Measurements from ENCODE around the gene PLPP4. TPM values are rescaled to one million over a fixed set of nuclear protein-coding genes. Genes with fewer than 3 reads are reported as not detected.

Gene PLPP4
- total RNA-seq, 3 donors from 2014 or later, result not detected

- Histone ChIP-seq H3K9me3 (no peaks in the 10 kb centered on the region), H3K4me3 (no peak overlapping the region), H3K27me3 (peaks cover 0 to 10% of the 10 kb centered on the region in 2 donors), H3K4me1 (no peaks in the 10 kb centered on the region), H3K36me3 (no peaks in the 10 kb centered on the region), H3K27ac (no peak overlapping the region)
- DNase-seq (ENCODE audit: low spot score in 2 of 2), result no peak
- intact Hi-C loops (cut with DNase I; ENCODE audit: low total_unique reads), result no loop called here
- TF ChIP-seq POLR2A (IDR thresholded peaks at IDR 0.05) (no peak), POLR2AphosphoS5 (IDR thresholded peaks at IDR 0.05) (no peak), CTCF (IDR thresholded peaks at IDR 0.05) (no peak)
Measured at GRCh38 chr10:120505056-120505455, 48.0 kb downstream of the PLPP4 start.

GRCh38 chr10:120505866-120506265 is 48.8 kb downstream of the PLPP4 start:
- intact Hi-C loops (cut with DNase I; ENCODE audit: low total_unique reads), result no loop called here
- DNase-seq (ENCODE audit: low spot score in 2 of 2), result no peak
- Histone ChIP-seq H3K9me3 (no peaks in the 10 kb centered on the region), H3K27ac (no peak overlapping the region), H3K27me3 (peaks cover 0 to 10% of the 10 kb centered on the region in 2 donors), H3K4me3 (no peak overlapping the region), H3K4me1 (no peaks in the 10 kb centered on the region), H3K36me3 (no peaks in the 10 kb centered on the region)
- TF ChIP-seq POLR2AphosphoS5 (IDR thresholded peaks at IDR 0.05) (no peak), POLR2A (IDR thresholded peaks at IDR 0.05) (no peak), CTCF (IDR thresholded peaks at IDR 0.05) (no peak)

- Histone ChIP-seq H3K27me3 (peaks cover 0 to 10% of the 10 kb centered on the region in 2 donors), H3K4me1 (no peaks in the 10 kb centered on the region), H3K27ac (no peak overlapping the region), H3K9me3 (no peaks in the 10 kb centered on the region), H3K36me3 (no peaks in the 10 kb centered on the region), H3K4me3 (no peak overlapping the region)
- no peak for DNase-seq (ENCODE audit: low spot score in 2 of 2)
- intact Hi-C loops (cut with DNase I; ENCODE audit: low total_unique reads), result no loop called here
- no peak for TF ChIP-seq CTCF (IDR thresholded peaks at IDR 0.05)
- TF ChIP-seq POLR2AphosphoS5 (IDR thresholded peaks at IDR 0.05), result no peak
- TF ChIP-seq POLR2A (IDR thresholded peaks at IDR 0.05), result no peak
Measured at GRCh38 chr10:120506674-120507073, 49.6 kb downstream of the PLPP4 start.

- no peaks in the 10 kb centered on the region for H3K9me3 ChIP-seq
- TF ChIP-seq POLR2A (IDR thresholded peaks at IDR 0.05) (no peak), CTCF (IDR thresholded peaks at IDR 0.05) (no peak), POLR2AphosphoS5 (IDR thresholded peaks at IDR 0.05) (no peak)
- H3K27me3 ChIP-seq, result peaks cover 0 to 10% of the 10 kb centered on the region in 2 donors
- no peaks in the 10 kb centered on the region for H3K4me1 ChIP-seq
- no peak overlapping the region for H3K27ac ChIP-seq
- no peak overlapping the region for H3K4me3 ChIP-seq
- intact Hi-C loops (cut with DNase I; ENCODE audit: low total_unique reads), result no loop called here
- no peak for DNase-seq (ENCODE audit: low spot score in 2 of 2)
- H3K36me3 ChIP-seq, result no peaks in the 10 kb centered on the region
Measured at GRCh38 chr10:120507175-120507574, 50.1 kb downstream of the PLPP4 start.

GRCh38 chr10:120507651-120508050 is 50.6 kb downstream of the PLPP4 start:
- Histone ChIP-seq H3K4me3 (no peak overlapping the region), H3K36me3 (no peaks in the 10 kb centered on the region), H3K27me3 (peaks cover 0 to 9% of the 10 kb centered on the region in 2 donors), H3K9me3 (no peaks in the 10 kb centered on the region), H3K4me1 (no peaks in the 10 kb centered on the region), H3K27ac (no peak overlapping the region)
- no peak for DNase-seq (ENCODE audit: low spot score in 2 of 2)
- TF ChIP-seq POLR2A (IDR thresholded peaks at IDR 0.05) (no peak), POLR2AphosphoS5 (IDR thresholded peaks at IDR 0.05) (no peak)
- intact Hi-C loops (cut with DNase I; ENCODE audit: low total_unique reads), result no loop called here

GRCh38 chr10:120508393-120508792 is 51.4 kb downstream of the PLPP4 start:
- no peak for TF ChIP-seq CTCF (IDR thresholded peaks at IDR 0.05)
- no peak for TF ChIP-seq POLR2A (IDR thresholded peaks at IDR 0.05)
- TF ChIP-seq POLR2AphosphoS5 (IDR thresholded peaks at IDR 0.05), result no peak
- intact Hi-C loops (cut with DNase I; ENCODE audit: low total_unique reads), result no loop called here
- H3K4me1 ChIP-seq, result no peaks in the 10 kb centered on the region
- no peak overlapping the region for H3K4me3 ChIP-seq
- H3K36me3 ChIP-seq, result no peaks in the 10 kb centered on the region
- no peak for DNase-seq (ENCODE audit: low spot score in 2 of 2)
- no peaks in the 10 kb centered on the region for H3K9me3 ChIP-seq
- H3K27ac ChIP-seq, result no peak overlapping the region
- peaks cover 0 to 7% of the 10 kb centered on the region in 2 donors for H3K27me3 ChIP-seq
